HL-60 (cell line): ENCODE measurements around the gene NXPH4.

ENCODE experiments used
- DNase-seq, 2 experiments: peaks; one replicate each; pipeline ENCODE4 v3.0.0-alpha.2; 2010 to 2020; ENCODE audit warnings: low read depth in 1 of 2, low spot score in 1 of 2
- H3K27ac ChIP-seq: fragments of 250-450 bp; sonication (Bioruptor Pico); replicated peaks from 2 replicates; pipeline ENCODE4 v1.5.1; 2020; ENCODE audit warnings: mild to moderate bottlenecking, moderate library complexity
- H3K27me3 ChIP-seq: fragments of 250-450 bp; sonication (Bioruptor Pico); 2 replicates; pipeline ENCODE4 v1.5.1; 2021; ENCODE audit warnings: mild to moderate bottlenecking, moderate library complexity; ENCODE audit not compliant: insufficient read depth, poor library complexity, severe bottlenecking
- H3K4me3 ChIP-seq: replicated peaks from 2 replicates; pipeline ENCODE4 v1.5.1; 2011; ENCODE audit warnings: mild to moderate bottlenecking, control low read depth, low read length; ENCODE audit not compliant: insufficient read depth
- CTCF ChIP-seq: IDR thresholded peaks from one replicate; pipeline ENCODE4 v1.5.1; 2011; ENCODE audit warnings: low read length, control low read depth, inconsistent platforms; ENCODE audit not compliant: insufficient read depth
- GABPA ChIP-seq: IDR thresholded peaks from 2 replicates; pipeline ENCODE4 v1.6.1; 2012; ENCODE audit warnings: low read depth
- POLR2AphosphoS5 ChIP-seq: IDR thresholded peaks from 2 replicates; pipeline ENCODE4 v1.6.1; 2012; ENCODE audit warnings: low read depth
- REST ChIP-seq: IDR thresholded peaks from 2 replicates; pipeline ENCODE4 v1.6.1; 2012; ENCODE audit warnings: low read depth; ENCODE audit not compliant: insufficient replicate concordance
- SPI1 ChIP-seq: IDR thresholded peaks from 2 replicates; pipeline ENCODE4 v1.6.1; 2012; ENCODE audit warnings: low read depth, mild to moderate bottlenecking, borderline replicate concordance

Gene NXPH4

GRCh38 chr12:57190037-57190436 is 26.6 kb upstream of the NXPH4 start:
- H3K27me3 ChIP-seq = peaks cover 6% of the 10 kb centered on the region
- TF ChIP-seq CTCF (no peak), GABPA (no peak), REST (no peak), POLR2AphosphoS5 (no peak), SPI1 (no peak)
- no peak for DNase-seq
- no peak overlapping the region for H3K4me3 ChIP-seq
- no peak overlapping the region for H3K27ac ChIP-seq

- TF ChIP-seq REST (no peak), SPI1 (no peak), POLR2AphosphoS5 (no peak), GABPA (no peak), CTCF (no peak)
- Histone ChIP-seq H3K4me3 (no peak overlapping the region), H3K27ac (no peak overlapping the region), H3K27me3 (peaks cover 14% of the 10 kb centered on the region)
- DNase-seq = no peak
Measured at GRCh38 chr12:57190821-57191220, 25.8 kb upstream of the NXPH4 start.

GRCh38 chr12:57191410-57191809 is 25.2 kb upstream of the NXPH4 start:
- Histone ChIP-seq H3K4me3 (no peak overlapping the region), H3K27ac (no peak overlapping the region), H3K27me3 (peaks cover 14% of the 10 kb centered on the region)
- TF ChIP-seq GABPA (no peak), POLR2AphosphoS5 (no peak), CTCF (no peak), SPI1 (no peak), REST (no peak)
- no peak for DNase-seq
